Choroid plexus epithelial cell (primary cell): ENCODE data around the gene UBA7.
A peak's percentile ranks its signal among the peaks of the same experiment; 100 is the strongest.
"Not testable (repeated sequence)": the region's sequence is repeated elsewhere in the genome, so short reads cannot be mapped to it uniquely, and the experiment has no call there.

Experiments
- DNase-seq: peaks from one replicate; pipeline ENCODE4 v3.0.0-alpha.2; 2010; ENCODE audit warnings: low read depth
- H3K4me3 ChIP-seq: 2 replicates; pipeline ENCODE4 v1.5.1; 2011; ENCODE audit warnings: low read depth, mild to moderate bottlenecking, control low read depth, low read length, moderate library complexity
- CTCF ChIP-seq: conservative IDR thresholded peaks from 2 replicates; pipeline ENCODE4 v1.5.1; 2011; ENCODE audit warnings: low read depth, mild to moderate bottlenecking, control low read depth, inconsistent platforms, low read length, moderate library complexity

The UBA7 gene

GRCh38 chr3:49781415-49782199, 32.1 kb downstream of the UBA7 start:
- no peak for DNase-seq
- H3K4me3 ChIP-seq, result no peak overlapping the region
- no peak for TF ChIP-seq CTCF

DNA sequence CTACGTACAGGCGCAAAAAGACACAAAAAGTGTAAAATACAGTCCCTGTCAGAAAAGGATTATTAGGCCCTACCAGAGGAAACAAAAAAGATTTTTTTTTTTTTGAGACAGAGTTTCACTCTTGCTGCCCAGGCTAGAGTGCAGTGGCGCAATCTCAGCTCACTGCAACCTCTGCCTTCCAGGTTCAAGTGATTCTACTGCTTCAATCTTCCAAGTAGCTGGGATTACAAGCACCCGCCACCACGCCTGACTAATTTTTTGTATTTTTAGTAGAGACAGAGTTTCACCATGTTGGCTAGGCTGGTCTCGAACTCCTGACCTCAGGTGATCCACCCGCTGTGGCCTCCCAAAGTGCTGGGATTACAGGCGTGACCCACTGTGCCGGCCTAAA, 32.8 kb downstream of the UBA7 start:
- H3K4me3 ChIP-seq, DNase-seq: not testable (repeated sequence)

DNA sequence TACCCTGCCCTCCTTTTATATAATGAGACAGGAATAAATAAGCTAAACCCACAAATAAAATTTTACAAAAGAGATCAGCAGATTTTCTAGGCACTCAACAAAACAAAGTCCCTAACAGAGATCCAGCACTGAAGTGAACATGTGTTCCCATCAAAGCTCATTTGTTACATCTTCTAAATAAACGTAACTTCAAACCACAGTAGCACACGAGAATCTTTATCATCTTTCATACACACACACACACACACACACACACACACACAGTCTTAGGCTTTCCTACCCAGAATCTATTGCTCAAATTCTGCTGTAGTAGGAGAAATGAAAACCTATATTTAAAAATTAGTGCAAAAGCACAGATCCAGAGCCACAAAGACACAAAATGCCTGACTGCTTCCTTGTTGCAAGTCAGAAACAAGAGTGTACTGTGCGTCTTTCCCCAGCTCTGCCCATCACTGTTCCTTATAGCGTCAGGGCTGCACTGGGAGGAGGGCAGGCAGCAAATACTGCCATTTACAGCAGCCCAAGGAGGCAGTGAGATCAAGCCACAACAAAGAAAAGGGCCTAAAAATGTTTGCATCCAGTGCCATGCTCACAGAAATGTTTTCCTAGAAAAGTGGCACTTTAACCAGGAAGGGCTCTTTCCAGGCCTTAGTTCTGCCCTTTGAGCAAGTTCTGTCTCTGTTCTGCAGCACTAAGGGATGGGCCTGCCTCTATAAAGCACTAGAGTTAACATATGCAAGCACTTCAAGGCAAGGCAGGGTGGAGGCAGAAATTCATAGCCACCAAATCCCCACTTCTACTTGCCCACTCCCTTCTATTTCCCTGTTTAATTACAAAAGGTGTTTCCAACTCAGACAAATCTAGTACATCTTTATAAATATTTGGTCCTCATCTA, 33.4 kb downstream of the UBA7 start:
- no peak for TF ChIP-seq CTCF
- DNase-seq, result peak; percentile 30
- no peak overlapping the region for H3K4me3 ChIP-seq

GRCh38 chr3:49779358-49780079, 34.2 kb downstream of the UBA7 start:
- DNase-seq, result no peak
- no peak for TF ChIP-seq CTCF
- no peak overlapping the region for H3K4me3 ChIP-seq

DNA sequence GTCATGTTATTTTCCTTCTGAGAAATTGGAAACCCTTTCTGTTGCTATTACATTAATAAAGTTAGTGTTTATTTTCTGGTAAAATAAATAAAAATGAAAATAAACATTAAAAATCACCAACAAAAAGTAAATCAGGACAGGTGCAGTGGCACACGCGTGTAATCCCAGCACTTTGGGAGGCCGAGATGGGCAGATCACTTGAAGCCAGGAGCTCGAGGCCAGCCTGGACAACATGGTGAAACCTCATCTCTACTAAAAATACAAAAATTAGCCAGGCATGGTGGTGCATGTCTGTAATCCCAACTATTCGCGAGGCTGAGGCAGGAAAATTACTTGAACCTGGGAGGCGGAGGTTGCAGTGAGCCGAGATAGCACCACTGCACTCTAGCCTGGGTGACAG, 37.7 kb downstream of the UBA7 start:
- not testable (repeated sequence) for H3K4me3 ChIP-seq, DNase-seq

- DNase-seq, result no peak
- TF ChIP-seq CTCF, result no peak
- no peak overlapping the region for H3K4me3 ChIP-seq
Measured at GRCh38 chr3:49775538-49775937, 38.2 kb downstream of the UBA7 start.

GRCh38 chr3:49772703-49773102, 41.0 kb downstream of the UBA7 start:
- no peak for TF ChIP-seq CTCF
- no peak for DNase-seq

More at GRCh38 chr3:49772703-49773102, 41.0 kb downstream of the UBA7 start:
- H3K4me3 ChIP-seq, result no peak overlapping the region
